ENCODE measurements around the gene GLRA3.

- TF ChIP-seq CTCF (IDR thresholded peaks at IDR 0.05; ENCODE audit: control extremely low read depth in 1 of 3, insufficient read depth in 1 of 3, low read depth in 1 of 3, low read length in 3 of 3): no peak
- TF ChIP-seq POLR2A (IDR thresholded peaks at IDR 0.05; ENCODE audit: control extremely low read depth in 1 of 2, low read depth in 2 of 2, low read length in 2 of 2): no peak
- TF ChIP-seq JUN (IDR thresholded peaks at IDR 0.05; ENCODE audit: low read depth, low read length): no peak
- no peak for TF ChIP-seq RAD21 (IDR thresholded peaks at IDR 0.05 in 1 of 2, conservative IDR thresholded peaks at IDR 0.05 in 1 of 2; ENCODE audit: low read depth in 2 of 2, low read length in 2 of 2)
- no peak for TF ChIP-seq CREB1 (IDR thresholded peaks at IDR 0.05)
- no peak for TF ChIP-seq POLR2AphosphoS5 (IDR thresholded peaks at IDR 0.05; ENCODE audit: low read depth, low read length)
- no peak for TF ChIP-seq JUND (IDR thresholded peaks at IDR 0.05; ENCODE audit: low read length)
- no peak for TF ChIP-seq EP300 (IDR thresholded peaks at IDR 0.05; ENCODE audit: borderline replicate concordance in 1 of 2, low read depth in 2 of 2, low read length in 2 of 2)
- no peak for TF ChIP-seq HDAC2 (IDR thresholded peaks at IDR 0.05; ENCODE audit: borderline replicate concordance in 1 of 2, low read depth in 2 of 2, low read length in 2 of 2)
- no peak for TF ChIP-seq TAF1 (IDR thresholded peaks at IDR 0.05; ENCODE audit: low read depth, low read length)
- TF ChIP-seq GABPA (IDR thresholded peaks at IDR 0.05; ENCODE audit: borderline replicate concordance, insufficient read depth, low read length): no peak
These were observed 121.9 kb downstream of the GLRA3 start for GRCh38 chr4:174707051-174707676.

All from H1 (cell line).